A549 (cell line): Measurements from ENCODE around the gene SYNJ1.

ENCODE experiments used
- BCL3 ChIP-seq: fragments of >200 bp; sonication (Bioruptor Twin); formaldehyde crosslinking; IDR thresholded peaks from 3 replicates; pipeline ENCODE4 v1.6.1; 2016
- CHD2 ChIP-seq: fragments of 150-350 bp; IDR thresholded peaks from 2 replicates; pipeline ENCODE4 v1.6.1; 2014; ENCODE audit warnings: low read length; ENCODE audit not compliant: partially characterized antibody
- CTCF ChIP-seq: fragments of >200 bp; sonication (Bioruptor Twin); formaldehyde crosslinking; IDR thresholded peaks from 3 replicates; pipeline ENCODE4 v1.5.1; 2016
- EP300 ChIP-seq, 2 experiments: fragments of >200 bp; sonication (Bioruptor Twin); formaldehyde crosslinking; IDR thresholded peaks; 2 replicates in 1 of 2; 3 replicates in 1 of 2; pipeline ENCODE4 v1.6.1; 2016 to 2017
- FOXS1 ChIP-seq: fragments of 250-450 bp; sonication (Bioruptor Pico); IDR thresholded peaks from 2 replicates; pipeline ENCODE4 v1.5.0; 2020; ENCODE audit warnings: mild to moderate bottlenecking, moderate library complexity
- POLR2A ChIP-seq: IDR thresholded peaks from 2 replicates; pipeline ENCODE4 v1.6.1; 2012; ENCODE audit warnings: mild to moderate bottlenecking, low read length
- REST ChIP-seq: fragments of 200-600 bp; sonication (generic); IDR thresholded peaks from 2 replicates; pipeline ENCODE4 v1.6.1; 2016; ENCODE audit warnings: antibody characterized with exemption, mild to moderate bottlenecking, moderate library complexity
- USF2 ChIP-seq: fragments of 450-650 bp; IDR thresholded peaks from 2 replicates; pipeline ENCODE4 v1.6.1; 2014; ENCODE audit warnings: antibody characterized with exemption

GRCh38 chr21:32674731-32675130 lies 53.1 kb downstream of the SYNJ1 start:
- no peak for TF ChIP-seq FOXS1 (CRISPR knock-in tag)
- no peak for TF ChIP-seq POLR2A
- no peak for TF ChIP-seq BCL3
- TF ChIP-seq CTCF, result no peak
- no peak for TF ChIP-seq EP300 (IDR thresholded peaks at IDR 0.05)
- no peak for TF ChIP-seq CHD2
- no peak for TF ChIP-seq USF2
- no peak for TF ChIP-seq REST
